HG02870 (cell line): Measurements from ENCODE around the gene GPX5.

Source experiments
- ATAC-seq: cut with Tn5 transposase; IDR thresholded peaks from one replicate; pipeline ENCODE4 v1.9.1; 2021; ENCODE audit warnings: mild to moderate bottlenecking, moderate library complexity; ENCODE audit not compliant: unreplicated experiment

The GPX5 gene

DNA sequence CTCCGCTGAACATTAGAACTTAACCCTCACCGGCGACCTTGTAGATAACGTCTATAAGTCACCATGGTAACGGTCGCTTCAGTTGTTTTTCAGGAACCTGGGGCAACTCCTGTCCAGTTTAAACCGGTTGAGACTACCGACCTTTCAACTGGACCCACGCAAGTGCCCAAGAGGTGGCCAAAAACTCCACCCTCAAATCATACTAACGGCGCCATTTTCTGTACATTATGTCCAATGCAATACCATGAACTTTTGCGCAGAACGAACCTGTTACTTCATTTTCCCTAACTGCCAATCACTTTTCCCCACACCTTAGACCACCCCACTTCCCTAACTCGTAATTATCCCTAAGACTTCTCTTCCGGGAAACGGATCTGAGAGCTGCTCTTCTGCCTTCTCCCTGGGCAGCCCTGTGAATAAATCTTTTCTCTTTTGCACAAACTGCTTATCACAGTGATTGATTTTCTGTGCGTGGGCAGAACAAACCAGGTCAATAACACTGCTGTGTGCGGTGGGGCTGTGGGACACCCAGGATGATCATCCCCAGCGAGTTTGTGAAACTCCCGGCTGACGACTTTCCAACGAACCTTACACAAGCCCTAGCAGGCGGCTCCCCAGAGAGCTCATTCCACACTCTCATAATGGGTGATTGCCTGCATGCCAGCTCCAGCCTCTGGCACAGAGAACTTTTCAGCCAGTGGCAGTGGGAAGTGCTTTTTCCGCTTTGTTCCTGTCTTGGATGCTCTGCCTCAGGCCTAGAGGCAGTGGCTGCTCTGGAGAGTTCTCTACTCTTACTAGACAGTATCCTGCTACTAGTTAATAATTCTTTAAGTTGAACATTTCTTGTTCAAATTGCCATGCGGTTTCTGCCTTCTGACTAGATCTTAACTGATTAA is 28.6 kb downstream of the GPX5 start:
- no peak for ATAC-seq

GRCh38 chr6:28555136-28555535 is 29.5 kb downstream of the GPX5 start:
- ATAC-seq, result no peak

DNA sequence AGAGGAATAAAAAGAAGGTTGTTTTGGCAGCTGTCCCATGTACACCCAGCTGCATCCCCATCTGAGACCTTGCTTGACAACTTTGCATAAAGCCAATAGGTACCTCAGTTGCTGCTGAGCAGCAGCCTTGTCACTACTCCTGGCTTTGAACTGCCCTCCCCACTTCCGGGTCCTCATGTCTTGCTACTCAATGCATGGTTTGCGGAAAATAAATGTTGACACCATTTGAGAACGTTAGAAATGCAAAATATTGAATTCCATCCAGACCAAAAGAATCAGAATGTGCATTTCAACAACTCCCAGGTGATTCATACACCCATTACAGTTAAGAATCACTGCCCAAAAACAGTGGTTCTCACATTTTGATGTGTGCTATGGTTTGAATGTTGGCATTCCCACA is 32.9 kb downstream of the GPX5 start:
- no peak for ATAC-seq

DNA sequence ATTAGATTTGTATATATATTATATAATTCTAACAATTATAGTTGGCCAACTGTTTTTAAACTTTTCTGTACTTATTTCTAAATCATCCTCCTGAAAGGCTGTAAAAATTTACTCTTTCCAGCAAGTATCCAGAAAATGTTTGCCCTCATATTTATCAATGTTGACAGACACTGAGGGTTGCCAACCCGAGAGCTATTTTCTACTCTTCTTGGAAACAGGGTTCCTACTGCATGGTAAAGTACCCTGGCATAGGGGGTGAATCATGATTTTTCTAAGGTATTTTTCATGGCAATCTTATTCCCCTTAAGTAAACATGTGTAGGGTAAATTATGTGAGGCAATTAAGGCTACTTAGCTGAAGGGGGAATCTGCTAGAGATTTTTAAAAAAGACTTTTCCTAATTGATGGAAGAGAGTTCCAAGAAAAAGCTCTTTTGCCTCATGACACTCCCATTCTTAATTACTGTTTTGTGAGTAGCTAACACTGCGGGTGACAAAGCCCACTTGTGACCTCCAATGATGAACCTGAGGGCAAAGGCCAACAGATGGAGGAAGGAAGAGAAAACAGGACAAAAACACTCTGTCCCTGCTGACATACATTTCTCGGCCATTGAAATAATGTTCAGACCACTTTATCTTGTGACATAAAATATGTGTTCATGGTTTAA is 37.9 kb downstream of the GPX5 start:
- ATAC-seq, result no peak

DNA sequence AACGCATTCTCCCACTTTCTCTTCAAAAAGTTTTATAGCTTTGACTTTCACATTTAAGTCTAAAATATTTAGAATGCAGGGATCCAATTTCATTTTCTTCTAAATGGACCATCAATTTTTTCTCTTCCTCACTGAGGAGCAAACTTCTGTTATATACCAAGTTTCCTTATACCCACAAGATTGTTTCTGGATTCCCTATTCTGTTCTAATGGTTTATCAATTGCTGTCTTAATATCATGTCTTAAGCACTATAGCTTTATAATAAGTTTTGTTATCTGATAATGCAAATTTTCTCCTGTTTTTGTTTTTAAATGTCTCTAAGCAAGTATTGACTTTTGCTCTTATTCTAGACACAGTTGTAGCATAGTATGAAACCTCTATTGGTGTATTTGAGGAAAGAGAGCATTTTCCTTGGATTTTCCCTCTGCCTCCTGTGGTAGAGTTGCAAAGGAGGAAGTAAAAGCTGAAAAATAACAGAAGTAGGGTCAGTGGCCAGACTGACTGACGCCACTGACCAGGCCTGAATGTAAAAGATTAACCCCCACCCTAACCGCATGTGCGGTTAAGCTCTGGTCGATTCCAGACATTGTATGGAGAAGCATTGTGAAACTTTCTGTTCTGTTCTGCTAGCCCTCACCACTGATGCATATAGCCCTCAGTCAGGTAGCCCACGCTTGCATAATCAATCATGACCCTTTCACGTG is 40.3 kb downstream of the GPX5 start:
- ATAC-seq, result no peak

DNA sequence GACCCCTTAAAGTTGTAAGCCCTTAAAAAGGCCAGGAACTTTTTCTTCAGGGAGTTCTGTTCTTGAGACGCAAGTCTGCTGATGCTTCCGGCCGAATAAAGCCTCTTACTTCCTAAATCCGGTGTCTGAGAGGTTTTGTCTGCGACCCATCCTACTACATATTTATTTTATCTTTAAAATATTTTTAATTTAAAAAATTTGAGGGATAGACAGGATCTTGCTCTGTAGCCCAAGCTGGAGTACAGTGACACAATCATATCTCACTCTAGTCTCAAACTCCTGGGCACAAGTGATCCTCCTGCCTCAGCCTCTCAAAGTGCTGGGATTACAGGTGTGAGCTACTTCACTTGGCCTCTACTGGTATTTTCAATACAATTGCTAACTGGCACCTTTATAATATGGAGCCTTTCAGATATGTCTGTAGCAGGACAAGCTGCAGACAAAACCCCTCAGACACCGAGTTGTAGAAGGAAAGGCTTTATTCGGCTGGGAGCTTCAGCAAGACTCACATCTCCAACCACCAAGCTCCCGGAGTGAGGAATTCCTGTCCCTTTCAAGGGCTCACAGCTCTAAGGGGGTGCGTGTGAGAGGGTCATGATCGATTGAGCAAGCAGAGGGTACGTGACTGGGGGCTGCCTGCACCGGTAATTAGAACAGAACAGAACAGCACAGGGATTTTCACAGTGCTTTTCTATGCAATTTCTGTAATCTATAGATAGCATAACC is 41.0 kb downstream of the GPX5 start:
- no peak for ATAC-seq

DNA sequence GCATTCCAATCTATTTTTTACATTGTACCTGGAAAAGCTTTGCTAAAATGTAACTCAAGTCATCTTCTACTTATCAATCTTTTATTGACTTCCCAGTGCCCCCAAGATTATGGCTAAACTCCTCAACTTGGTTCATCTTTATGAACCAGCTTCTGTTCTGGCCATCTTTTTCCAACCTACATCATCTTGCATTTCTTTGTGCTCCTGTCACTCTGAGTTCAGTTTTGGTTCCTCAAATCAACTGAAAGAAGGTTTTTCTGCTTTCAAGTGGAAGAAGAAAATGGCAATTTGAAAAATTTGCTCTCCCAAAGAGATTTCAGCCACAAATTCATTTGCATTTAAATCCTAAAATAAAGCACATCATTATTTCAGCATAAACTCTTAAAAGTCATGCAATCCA is 41.8 kb downstream of the GPX5 start:
- no peak for ATAC-seq

- no peak for ATAC-seq
These were observed 42.9 kb downstream of the GPX5 start for GRCh38 chr6:28568515-28569108.

- ATAC-seq, result no peak
These were observed 44.1 kb downstream of the GPX5 start for GRCh38 chr6:28569748-28570147.

- no peak for ATAC-seq
These were observed 54.8 kb downstream of the GPX5 start for GRCh38 chr6:28580475-28580874.

GRCh38 chr6:28583463-28583862 is 57.8 kb downstream of the GPX5 start:
- no peak for ATAC-seq
